GM23338 (cell line): Measurements from ENCODE around the gene POLR3F. TPM values are rescaled to one million over a fixed set of nuclear protein-coding genes. Genes with fewer than 3 reads are reported as not detected.

Source experiments
- ETS1 ChIP-seq: IDR thresholded peaks from 2 replicates; pipeline ENCODE4 v1.6.1; 2016; ENCODE audit warnings: antibody characterized with exemption
- JUNB ChIP-seq: IDR thresholded peaks from one replicate; pipeline ENCODE4 v1.6.1; 2016; ENCODE audit warnings: antibody characterized with exemption; ENCODE audit not compliant: unreplicated experiment
- NANOG ChIP-seq: IDR thresholded peaks from 2 replicates; pipeline ENCODE4 v1.6.1; 2016; ENCODE audit warnings: antibody characterized with exemption, borderline replicate concordance
- ZNF331 ChIP-seq: fragments of 250-450 bp; sonication (Bioruptor Pico); IDR thresholded peaks from 2 replicates; pipeline ENCODE4 v1.5.0; 2020; ENCODE audit warnings: low read depth, mild to moderate bottlenecking, moderate library complexity
- polyA plus RNA-seq: library from polyadenylated mRNA; unstranded; fragments of >200 nt; fragmentation: Nextera tagmentation; extraction: Ambion mirVana; gene quantifications from 2 replicates; pipeline ENCODE4 v1.2.1, GENCODE V29; 2016
- total RNA-seq: library from RNA; depleted of rRNA; stranded (reverse); fragments of >200 nt; shearing (Covaris generic); gene quantifications from 2 replicates; pipeline ENCODE4 v1.2.3, GENCODE V29; 2014
- TF ChIP-seq, protein P1 (sequence below): fragments of 250-450 bp; sonication (Bioruptor Pico); IDR thresholded peaks from 2 replicates; pipeline ENCODE4 v1.5.0; 2020; ENCODE audit warnings: mild to moderate bottlenecking, moderate library complexity
- TF ChIP-seq, protein P2 (sequence below): IDR thresholded peaks from one replicate; pipeline ENCODE4 v1.6.1; 2018; ENCODE audit warnings: antibody characterized with exemption; ENCODE audit not compliant: unreplicated experiment

POLR3F gene
- total and polyA plus RNA-seq, 2 experiments from 2014 or later = 11.0 to 30.6 TPM

DNA sequence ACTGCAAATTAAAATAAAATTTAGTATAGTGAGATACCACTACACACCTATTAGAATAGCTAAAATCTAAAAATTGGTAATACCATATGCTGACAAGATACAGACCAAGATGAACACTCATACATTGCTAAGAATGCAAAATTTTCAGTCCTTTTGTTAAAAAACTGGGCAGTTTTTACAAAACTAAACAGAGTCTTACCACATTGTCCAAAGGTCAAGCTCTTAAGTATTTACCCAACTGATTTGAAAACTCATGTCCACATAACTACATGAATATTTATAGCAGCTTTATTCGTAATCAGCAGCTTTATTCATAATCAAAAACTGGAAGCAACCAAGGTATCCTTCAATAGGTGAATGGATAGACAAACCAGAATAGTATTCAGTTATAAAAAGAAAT is 10.0 kb downstream of the POLR3F start (continued):
- TF ChIP-seq, protein P1, sequence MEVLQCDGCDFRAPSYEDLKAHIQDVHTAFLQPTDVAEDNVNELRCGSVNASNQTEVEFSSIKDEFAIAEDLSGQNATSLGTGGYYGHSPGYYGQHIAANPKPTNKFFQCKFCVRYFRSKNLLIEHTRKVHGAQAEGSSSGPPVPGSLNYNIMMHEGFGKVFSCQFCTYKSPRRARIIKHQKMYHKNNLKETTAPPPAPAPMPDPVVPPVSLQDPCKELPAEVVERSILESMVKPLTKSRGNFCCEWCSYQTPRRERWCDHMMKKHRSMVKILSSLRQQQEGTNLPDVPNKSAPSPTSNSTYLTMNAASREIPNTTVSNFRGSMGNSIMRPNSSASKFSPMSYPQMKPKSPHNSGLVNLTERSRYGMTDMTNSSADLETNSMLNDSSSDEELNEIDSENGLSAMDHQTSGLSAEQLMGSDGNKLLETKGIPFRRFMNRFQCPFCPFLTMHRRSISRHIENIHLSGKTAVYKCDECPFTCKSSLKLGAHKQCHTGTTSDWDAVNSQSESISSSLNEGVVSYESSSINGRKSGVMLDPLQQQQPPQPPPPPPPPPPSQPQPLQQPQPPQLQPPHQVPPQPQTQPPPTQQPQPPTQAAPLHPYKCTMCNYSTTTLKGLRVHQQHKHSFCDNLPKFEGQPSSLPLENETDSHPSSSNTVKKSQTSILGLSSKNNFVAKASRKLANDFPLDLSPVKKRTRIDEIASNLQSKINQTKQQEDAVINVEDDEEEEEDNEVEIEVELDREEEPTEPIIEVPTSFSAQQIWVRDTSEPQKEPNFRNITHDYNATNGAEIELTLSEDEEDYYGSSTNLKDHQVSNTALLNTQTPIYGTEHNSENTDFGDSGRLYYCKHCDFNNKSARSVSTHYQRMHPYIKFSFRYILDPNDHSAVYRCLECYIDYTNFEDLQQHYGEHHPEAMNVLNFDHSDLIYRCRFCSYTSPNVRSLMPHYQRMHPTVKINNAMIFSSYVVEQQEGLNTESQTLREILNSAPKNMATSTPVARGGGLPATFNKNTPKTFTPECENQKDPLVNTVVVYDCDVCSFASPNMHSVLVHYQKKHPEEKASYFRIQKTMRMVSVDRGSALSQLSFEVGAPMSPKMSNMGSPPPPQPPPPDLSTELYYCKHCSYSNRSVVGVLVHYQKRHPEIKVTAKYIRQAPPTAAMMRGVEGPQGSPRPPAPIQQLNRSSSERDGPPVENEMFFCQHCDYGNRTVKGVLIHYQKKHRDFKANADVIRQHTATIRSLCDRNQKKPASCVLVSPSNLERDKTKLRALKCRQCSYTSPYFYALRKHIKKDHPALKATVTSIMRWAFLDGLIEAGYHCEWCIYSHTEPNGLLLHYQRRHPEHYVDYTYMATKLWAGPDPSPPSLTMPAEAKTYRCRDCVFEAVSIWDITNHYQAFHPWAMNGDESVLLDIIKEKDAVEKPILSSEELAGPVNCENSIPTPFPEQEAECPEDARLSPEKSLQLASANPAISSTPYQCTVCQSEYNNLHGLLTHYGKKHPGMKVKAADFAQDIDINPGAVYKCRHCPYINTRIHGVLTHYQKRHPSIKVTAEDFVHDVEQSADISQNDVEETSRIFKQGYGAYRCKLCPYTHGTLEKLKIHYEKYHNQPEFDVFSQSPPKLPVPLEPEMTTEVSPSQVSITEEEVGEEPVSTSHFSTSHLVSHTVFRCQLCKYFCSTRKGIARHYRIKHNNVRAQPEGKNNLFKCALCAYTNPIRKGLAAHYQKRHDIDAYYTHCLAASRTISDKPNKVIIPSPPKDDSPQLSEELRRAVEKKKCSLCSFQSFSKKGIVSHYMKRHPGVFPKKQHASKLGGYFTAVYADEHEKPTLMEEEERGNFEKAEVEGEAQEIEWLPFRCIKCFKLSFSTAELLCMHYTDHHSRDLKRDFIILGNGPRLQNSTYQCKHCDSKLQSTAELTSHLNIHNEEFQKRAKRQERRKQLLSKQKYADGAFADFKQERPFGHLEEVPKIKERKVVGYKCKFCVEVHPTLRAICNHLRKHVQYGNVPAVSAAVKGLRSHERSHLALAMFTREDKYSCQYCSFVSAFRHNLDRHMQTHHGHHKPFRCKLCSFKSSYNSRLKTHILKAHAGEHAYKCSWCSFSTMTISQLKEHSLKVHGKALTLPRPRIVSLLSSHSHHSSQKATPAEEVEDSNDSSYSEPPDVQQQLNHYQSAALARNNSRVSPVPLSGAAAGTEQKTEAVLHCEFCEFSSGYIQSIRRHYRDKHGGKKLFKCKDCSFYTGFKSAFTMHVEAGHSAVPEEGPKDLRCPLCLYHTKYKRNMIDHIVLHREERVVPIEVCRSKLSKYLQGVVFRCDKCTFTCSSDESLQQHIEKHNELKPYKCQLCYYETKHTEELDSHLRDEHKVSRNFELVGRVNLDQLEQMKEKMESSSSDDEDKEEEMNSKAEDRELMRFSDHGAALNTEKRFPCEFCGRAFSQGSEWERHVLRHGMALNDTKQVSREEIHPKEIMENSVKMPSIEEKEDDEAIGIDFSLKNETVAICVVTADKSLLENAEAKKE (CRISPR knock-in tag) = no peak
- TF ChIP-seq JUNB = no peak
- TF ChIP-seq, protein P2, sequence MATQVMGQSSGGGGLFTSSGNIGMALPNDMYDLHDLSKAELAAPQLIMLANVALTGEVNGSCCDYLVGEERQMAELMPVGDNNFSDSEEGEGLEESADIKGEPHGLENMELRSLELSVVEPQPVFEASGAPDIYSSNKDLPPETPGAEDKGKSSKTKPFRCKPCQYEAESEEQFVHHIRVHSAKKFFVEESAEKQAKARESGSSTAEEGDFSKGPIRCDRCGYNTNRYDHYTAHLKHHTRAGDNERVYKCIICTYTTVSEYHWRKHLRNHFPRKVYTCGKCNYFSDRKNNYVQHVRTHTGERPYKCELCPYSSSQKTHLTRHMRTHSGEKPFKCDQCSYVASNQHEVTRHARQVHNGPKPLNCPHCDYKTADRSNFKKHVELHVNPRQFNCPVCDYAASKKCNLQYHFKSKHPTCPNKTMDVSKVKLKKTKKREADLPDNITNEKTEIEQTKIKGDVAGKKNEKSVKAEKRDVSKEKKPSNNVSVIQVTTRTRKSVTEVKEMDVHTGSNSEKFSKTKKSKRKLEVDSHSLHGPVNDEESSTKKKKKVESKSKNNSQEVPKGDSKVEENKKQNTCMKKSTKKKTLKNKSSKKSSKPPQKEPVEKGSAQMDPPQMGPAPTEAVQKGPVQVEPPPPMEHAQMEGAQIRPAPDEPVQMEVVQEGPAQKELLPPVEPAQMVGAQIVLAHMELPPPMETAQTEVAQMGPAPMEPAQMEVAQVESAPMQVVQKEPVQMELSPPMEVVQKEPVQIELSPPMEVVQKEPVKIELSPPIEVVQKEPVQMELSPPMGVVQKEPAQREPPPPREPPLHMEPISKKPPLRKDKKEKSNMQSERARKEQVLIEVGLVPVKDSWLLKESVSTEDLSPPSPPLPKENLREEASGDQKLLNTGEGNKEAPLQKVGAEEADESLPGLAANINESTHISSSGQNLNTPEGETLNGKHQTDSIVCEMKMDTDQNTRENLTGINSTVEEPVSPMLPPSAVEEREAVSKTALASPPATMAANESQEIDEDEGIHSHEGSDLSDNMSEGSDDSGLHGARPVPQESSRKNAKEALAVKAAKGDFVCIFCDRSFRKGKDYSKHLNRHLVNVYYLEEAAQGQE = no peak
- no peak for TF ChIP-seq ZNF331 (CRISPR knock-in tag)
- TF ChIP-seq ETS1 = no peak
- no peak for TF ChIP-seq NANOG
